HG02642 (cell line): ENCODE measurements around the gene PPP1R14C.

ENCODE experiments used
- ATAC-seq: cut with Tn5 transposase; IDR thresholded peaks from one replicate; pipeline ENCODE4 v1.9.1; 2021; ENCODE audit warnings: mild to moderate bottlenecking; ENCODE audit not compliant: unreplicated experiment, poor library complexity

Gene PPP1R14C

GRCh38 chr6:150211700-150212511 is 69.1 kb downstream of the PPP1R14C start:
- no peak for ATAC-seq

- no peak for ATAC-seq
Observed at GRCh38 chr6:150212778-150213177, 69.9 kb downstream of the PPP1R14C start.

- ATAC-seq = no peak
Observed at GRCh38 chr6:150213301-150213700, 70.5 kb downstream of the PPP1R14C start.

- no peak for ATAC-seq
Observed at GRCh38 chr6:150214310-150214709, 71.5 kb downstream of the PPP1R14C start.

- ATAC-seq = no peak
Observed at GRCh38 chr6:150220634-150221551, 78.0 kb downstream of the PPP1R14C start.

GRCh38 chr6:150224820-150225219 is 82.0 kb downstream of the PPP1R14C start:
- no peak for ATAC-seq

GRCh38 chr6:150227281-150227680 is 84.4 kb downstream of the PPP1R14C start:
- ATAC-seq = no peak

GRCh38 chr6:150228072-150228733 is 85.4 kb downstream of the PPP1R14C start:
- ATAC-seq = no peak

- ATAC-seq = no peak
Observed at GRCh38 chr6:150229436-150230163, 86.8 kb downstream of the PPP1R14C start.

GRCh38 chr6:150230164-150230561 is 87.3 kb downstream of the PPP1R14C start:
- no peak for ATAC-seq

GRCh38 chr6:150230832-150231524 is 88.1 kb downstream of the PPP1R14C start:
- ATAC-seq = no peak

- no peak for ATAC-seq
Observed at GRCh38 chr6:150231525-150231850, 88.6 kb downstream of the PPP1R14C start.

GRCh38 chr6:150233843-150234269 is 91.0 kb downstream of the PPP1R14C start:
- no peak for ATAC-seq

- ATAC-seq = no peak
Observed at GRCh38 chr6:150235218-150235617, 92.4 kb downstream of the PPP1R14C start.

- ATAC-seq = no peak
Observed at GRCh38 chr6:150236114-150236513, 93.3 kb downstream of the PPP1R14C start.

- no peak for ATAC-seq
Observed at GRCh38 chr6:150236544-150236943, 93.7 kb downstream of the PPP1R14C start.

- no peak for ATAC-seq
Observed at GRCh38 chr6:150237626-150238025, 94.8 kb downstream of the PPP1R14C start.

- no peak for ATAC-seq
Observed at GRCh38 chr6:150238336-150238741, 95.5 kb downstream of the PPP1R14C start.

- ATAC-seq = no peak
Observed at GRCh38 chr6:150238846-150239407, 96.1 kb downstream of the PPP1R14C start.
